Superior temporal gyrus (tissue), 1 donor: ENCODE results near the gene PARP11.

Source experiments
- DNase-seq: peaks from one replicate; pipeline ENCODE4 v3.0.0-alpha.2; 2016; ENCODE audit errors: extremely low spot score

Gene PARP11

DNA sequence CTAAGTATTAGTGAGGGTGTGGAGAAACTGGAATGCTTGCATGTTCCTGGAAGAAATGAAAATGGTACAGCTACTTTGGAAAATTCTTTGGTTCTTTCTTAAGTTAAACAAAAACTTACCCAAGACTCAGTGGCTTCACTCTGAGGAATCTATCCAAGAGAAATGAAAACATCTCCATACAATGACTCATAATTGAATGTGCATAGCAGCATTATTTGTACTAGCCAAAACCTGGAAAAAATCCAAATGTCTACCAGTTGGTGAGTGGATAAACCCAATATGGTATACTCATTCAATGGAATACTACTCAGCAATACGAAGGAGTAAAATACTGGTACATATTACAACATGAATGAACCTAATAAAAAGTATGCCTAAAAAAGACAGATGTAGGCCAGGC lies 102.3 kb downstream of the PARP11 start:
- DNase-seq = no peak

- DNase-seq = no peak
Measured at GRCh38 chr12:3768911-3769447, 104.2 kb downstream of the PARP11 start.

DNA sequence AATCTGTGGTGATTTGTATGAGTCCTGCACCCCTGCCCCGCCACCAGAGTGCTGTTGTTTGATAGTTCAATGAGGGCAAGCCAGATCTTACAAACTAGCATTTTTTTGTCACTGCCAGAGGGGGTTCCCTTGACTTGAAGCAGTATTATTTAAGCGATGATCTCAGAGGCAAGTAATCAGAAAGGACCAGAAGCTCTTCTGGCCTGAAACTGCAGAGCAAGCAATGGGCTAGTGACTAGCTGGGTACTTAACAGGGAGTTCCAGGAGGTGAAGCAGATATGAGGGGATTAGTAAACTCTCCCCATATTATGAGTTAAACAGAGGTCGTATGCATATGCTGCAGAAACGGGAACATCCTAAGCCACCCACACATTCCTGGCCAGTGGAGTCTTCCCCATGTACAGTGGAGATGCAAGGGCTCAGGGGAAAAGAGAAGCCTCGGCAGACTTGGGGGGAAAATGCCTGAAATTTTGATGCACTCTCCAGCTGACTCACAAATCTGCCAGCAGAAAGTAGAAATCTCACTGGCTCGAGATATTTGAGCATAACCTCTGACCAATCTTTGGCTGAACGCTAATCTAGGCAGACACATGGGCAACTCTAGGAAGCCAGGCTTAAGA lies 112.0 kb downstream of the PARP11 start:
- no peak for DNase-seq

DNA sequence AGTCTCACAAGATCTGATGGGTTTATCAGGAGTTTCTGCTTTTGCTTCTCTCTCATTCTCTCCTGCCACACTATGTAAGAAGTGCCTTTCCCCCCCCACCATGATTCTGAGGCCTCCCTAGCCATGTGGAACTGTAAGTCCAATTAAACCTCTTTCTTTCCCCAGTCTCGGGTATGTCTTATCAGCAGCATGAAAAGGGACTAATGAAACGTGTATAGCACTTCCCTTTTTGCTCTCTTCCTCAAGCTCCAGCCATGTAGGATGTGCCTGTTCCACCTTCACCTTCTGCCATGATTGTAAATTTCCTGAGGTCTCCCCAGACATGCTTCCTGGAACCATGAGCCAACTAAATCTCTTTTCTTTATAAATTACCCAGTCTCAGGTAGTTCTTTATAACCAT lies 113.3 kb downstream of the PARP11 start:
- DNase-seq = no peak
